Thyroid gland (tissue), 4 donors: ENCODE measurements around the gene EVA1C. TPM values are rescaled to one million over a fixed set of nuclear protein-coding genes. Genes with fewer than 3 reads are reported as not detected.
"Not testable (repeated sequence)": the region's sequence is repeated elsewhere in the genome, so short reads cannot be mapped to it uniquely, and the experiment has no call there.

Experiments used
- DNase-seq, 2 donors: peaks; one replicate each; pipeline ENCODE4 v3.0.0-alpha.2; 2019
- H3K27ac ChIP-seq, 3 donors: fragments of 200-600 bp; sonication (generic); 1 replicate in 2 of 3; 2 replicates in 1 of 3; pipeline ENCODE4 v1.5.1; 2016 to 2019; ENCODE audit warnings: mild to moderate bottlenecking in 1 of 3, moderate library complexity in 1 of 3
- H3K27me3 ChIP-seq: fragments of 200-600 bp; sonication (generic); one replicate; pipeline ENCODE4 v1.5.1; 2019
- H3K36me3 ChIP-seq, 2 donors: fragments of 200-600 bp; sonication (generic); one replicate each; pipeline ENCODE4 v1.5.1; 2016 to 2019
- H3K4me1 ChIP-seq, 2 donors: fragments of 200-600 bp; sonication (generic); one replicate each; pipeline ENCODE4 v1.5.1; 2017 to 2019
- H3K4me3 ChIP-seq, 3 donors: fragments of 200-600 bp; sonication (generic); replicated peaks in 1 of 3; 1 replicate in 2 of 3; 2 replicates in 1 of 3; pipeline ENCODE4 v1.5.1; 2016; ENCODE audit warnings: mild to moderate bottlenecking in 1 of 3
- H3K9me3 ChIP-seq: fragments of 200-600 bp; sonication (generic); one replicate; pipeline ENCODE4 v1.5.1; 2017
- CTCF ChIP-seq, 6 experiments: fragments of 200-600 bp in 3 of 6; fragments of 450-650 bp in 3 of 6; sonication (generic) in 3 of 6; IDR thresholded peaks; one replicate each; pipeline ENCODE4 v1.5.1; 2016 to 2019; ENCODE audit warnings: antibody characterized with exemption in 6 of 6, mild to moderate bottlenecking in 2 of 6, inconsistent platforms in 1 of 6, moderate library complexity in 1 of 6
- POLR2A ChIP-seq, 2 donors: fragments of 450-650 bp; IDR thresholded peaks; one replicate each; pipeline ENCODE4 v1.6.1; 2017; ENCODE audit warnings: antibody characterized with exemption in 2 of 2, mild to moderate bottlenecking in 2 of 2, moderate library complexity in 1 of 2
- WGBS, 2 donors: methylation state at CpG; one replicate each; pipeline ENCODE4 v1.1.5; 2017; 5-methylcytosine and 5-hydroxymethylcytosine counted together
- intact Hi-C: fragments of 100-400 bp; cut with DNase I; formaldehyde crosslinking; loops from one replicate; pipeline ENCODE4 v1.15.1; 2023
- small RNA-seq: library from RNA; depleted of rRNA; stranded (forward); fragments of <200 nt; gene quantifications from one replicate; pipeline ENCODE3, GENCODE V24; 2016
- total RNA-seq, 4 donors: library from RNA; depleted of rRNA; stranded (reverse); fragments of >200 nt; gene quantifications; one replicate each; pipeline ENCODE4 v1.2.3, GENCODE V29; 2016

The EVA1C gene
- total RNA-seq, 4 donors from 2014 or later, result 25.4 to 44.6 (median 35.2) TPM

- 91 to 93% methylated on average over 6 of the region's 6 CpGs for WGBS, 2 donors
- TF ChIP-seq POLR2A (IDR thresholded peaks at IDR 0.05) (no peak), CTCF (IDR thresholded peaks at IDR 0.05) (no peak)
- no peaks in the 10 kb centered on the region for H3K27me3 ChIP-seq
Observed at GRCh38 chr21:32559006-32559610, 146.6 kb downstream of the EVA1C start.

GRCh38 chr21:32560896-32561295, 148.4 kb downstream of the EVA1C start:
- no peak for DNase-seq
- no peak overlapping the region for H3K4me3 ChIP-seq
- H3K9me3 ChIP-seq, result no peaks in the 10 kb centered on the region
- no peaks in the 10 kb centered on the region for H3K27me3 ChIP-seq
- intact Hi-C loops, result no loop called here
- WGBS, 2 donors, result 95 to 98% methylated on average over 3 of the region's 3 CpGs
- H3K27ac ChIP-seq, result no peak overlapping the region
- H3K36me3 ChIP-seq, result no peaks in the 10 kb centered on the region
- TF ChIP-seq POLR2A (IDR thresholded peaks at IDR 0.05) (no peak), CTCF (IDR thresholded peaks at IDR 0.05) (no peak)
- H3K4me1 ChIP-seq, result no peaks in the 10 kb centered on the region

More at GRCh38 chr21:32559006-32559610, 146.6 kb downstream of the EVA1C start:
- no peaks in the 10 kb centered on the region for H3K9me3 ChIP-seq
- H3K36me3 ChIP-seq, result no peaks in the 10 kb centered on the region
- no peak for DNase-seq
- H3K4me3 ChIP-seq, result no peak overlapping the region
- no peak overlapping the region for H3K27ac ChIP-seq
- H3K4me1 ChIP-seq, result peaks cover 0 to 4% of the 10 kb centered on the region in 2 donors
- intact Hi-C loops, result no loop called here

GRCh38 chr21:32561476-32561875, 149.0 kb downstream of the EVA1C start:
- H3K4me3 ChIP-seq, H3K9me3 ChIP-seq, H3K27me3 ChIP-seq, H3K27ac ChIP-seq, intact Hi-C loops, H3K4me1 ChIP-seq, DNase-seq, H3K36me3 ChIP-seq: not testable (repeated sequence)
- 76 to 92% methylated on average over 1 of the region's 1 CpG for WGBS, 2 donors

GRCh38 chr21:32562426-32562825, 149.9 kb downstream of the EVA1C start:
- no peaks in the 10 kb centered on the region for H3K9me3 ChIP-seq
- no peaks in the 10 kb centered on the region for H3K27me3 ChIP-seq
- DNase-seq, result peak; percentile 51 to 61
- H3K4me1 ChIP-seq, result no peaks in the 10 kb centered on the region
- WGBS, 2 donors, result 38 to 46% methylated on average over 5 of the region's 5 CpGs
- H3K27ac ChIP-seq, result peak overlapping the region in 1 of 3 donors; percentile 7
- intact Hi-C loops, result no loop called here
- H3K36me3 ChIP-seq, result no peaks in the 10 kb centered on the region
- H3K4me3 ChIP-seq, result no peak overlapping the region
- TF ChIP-seq POLR2A (IDR thresholded peaks at IDR 0.05) (no peak), CTCF (IDR thresholded peaks at IDR 0.05) (peak in 4 of 6 experiments; percentile 39 to 53 (median 44))

- Histone ChIP-seq H3K4me1 (no peaks in the 10 kb centered on the region), H3K36me3 (no peaks in the 10 kb centered on the region), H3K27me3 (no peaks in the 10 kb centered on the region), H3K9me3 (no peaks in the 10 kb centered on the region), H3K27ac (no peak overlapping the region), H3K4me3 (no peak overlapping the region)
- 90 to 91% methylated on average over 2 of the region's 2 CpGs for WGBS, 2 donors
- no peak for DNase-seq
- intact Hi-C loops, result no loop called here
- TF ChIP-seq POLR2A (IDR thresholded peaks at IDR 0.05) (no peak), CTCF (IDR thresholded peaks at IDR 0.05) (no peak)
Observed at GRCh38 chr21:32562915-32563314, 150.4 kb downstream of the EVA1C start.

Small RNA genes within 50 kb of the gene (small RNA-seq; reads per million reads assigned to genes)
- gene RF00438, result not detected
- gene RNA5SP490, result not detected
- gene SNORA80A, result 127 reads per million, percentile 97 among the genes with 10 or more reads in this experiment

Other genes starting within 250 kb of the EVA1C start
- gene MIS18A, start 133.7 kb upstream of the EVA1C start, total RNA-seq, result 1 to 10 TPM; 4.8 to 7.1 (median 7.0) TPM
- gene MRAP, start 113.9 kb upstream of the EVA1C start, total RNA-seq, result not detected
- gene URB1, start 19.7 kb upstream of the EVA1C start, total RNA-seq, result 10 to 100 TPM; 13.6 to 23.9 (median 15.8) TPM
- 1 to 10 TPM in 2 of 4 donors, under 1 TPM in 2; 0.29 to 2.9 (median 0.73) TPM for gene TCP10L, start 172.8 kb downstream of the EVA1C start, total RNA-seq
- gene CFAP298, start 199.7 kb downstream of the EVA1C start, total RNA-seq, result 10 to 100 TPM; 39.5 to 60.7 (median 43.5) TPM